Mesothelial cell of epicardium (in vitro differentiated cells): ENCODE results near the gene PIGU. TPM values are rescaled to one million over a fixed set of nuclear protein-coding genes. Genes with fewer than 3 reads are reported as not detected.

Experiments used
- DNase-seq, 2 experiments: peaks; one replicate each; pipeline ENCODE4 v3.0.0; 2021; ENCODE audit warnings: low spot score in 2 of 2; ENCODE audit not compliant: unreplicated experiment in 2 of 2
- H3K27ac Mint-ChIP-seq: 2 replicates; pipeline ENCODE4 v1.8.0; 2021; ENCODE audit warnings: mixed read lengths
- H3K27me3 Mint-ChIP-seq: 2 replicates; pipeline ENCODE4 v1.8.0; 2021; ENCODE audit warnings: low read depth, mixed read lengths
- H3K36me3 Mint-ChIP-seq: 2 replicates; pipeline ENCODE4 v1.8.0; 2021; ENCODE audit warnings: mixed read lengths
- H3K4me1 Mint-ChIP-seq: 2 replicates; pipeline ENCODE4 v1.8.0; 2021; ENCODE audit warnings: mixed read lengths
- H3K4me3 Mint-ChIP-seq: 2 replicates; pipeline ENCODE4 v1.8.0; 2021; ENCODE audit warnings: mild to moderate bottlenecking, moderate library complexity, mixed read lengths
- H3K9me3 Mint-ChIP-seq: 2 replicates; pipeline ENCODE4 v1.8.0; 2021; ENCODE audit warnings: mixed read lengths
- CTCF ChIP-seq: fragments of 200-600 bp; sonication (generic); IDR thresholded peaks from one replicate; pipeline ENCODE4 v1.5.0; 2021; ENCODE audit warnings: antibody characterized with exemption; ENCODE audit not compliant: unreplicated experiment
- total RNA-seq: library from RNA; stranded (reverse); gene quantifications from 3 replicates; pipeline ENCODE4 v1.2.1, GENCODE V29; 2021

Gene PIGU
- total RNA-seq, 1 donor from 2014 or later: 32.6 TPM

GRCh38 chr20:34595377-34596184, 81.3 kb downstream of the PIGU start:
- no peaks in the 10 kb centered on the region for H3K4me1 Mint-ChIP-seq
- peaks cover 5% of the 10 kb centered on the region for H3K36me3 Mint-ChIP-seq
- H3K9me3 Mint-ChIP-seq: no peaks in the 10 kb centered on the region
- H3K27me3 Mint-ChIP-seq: no peaks in the 10 kb centered on the region
- DNase-seq: no peak
- H3K4me3 Mint-ChIP-seq: no peak overlapping the region
- no peak for TF ChIP-seq CTCF
- no peak overlapping the region for H3K27ac Mint-ChIP-seq

DNA sequence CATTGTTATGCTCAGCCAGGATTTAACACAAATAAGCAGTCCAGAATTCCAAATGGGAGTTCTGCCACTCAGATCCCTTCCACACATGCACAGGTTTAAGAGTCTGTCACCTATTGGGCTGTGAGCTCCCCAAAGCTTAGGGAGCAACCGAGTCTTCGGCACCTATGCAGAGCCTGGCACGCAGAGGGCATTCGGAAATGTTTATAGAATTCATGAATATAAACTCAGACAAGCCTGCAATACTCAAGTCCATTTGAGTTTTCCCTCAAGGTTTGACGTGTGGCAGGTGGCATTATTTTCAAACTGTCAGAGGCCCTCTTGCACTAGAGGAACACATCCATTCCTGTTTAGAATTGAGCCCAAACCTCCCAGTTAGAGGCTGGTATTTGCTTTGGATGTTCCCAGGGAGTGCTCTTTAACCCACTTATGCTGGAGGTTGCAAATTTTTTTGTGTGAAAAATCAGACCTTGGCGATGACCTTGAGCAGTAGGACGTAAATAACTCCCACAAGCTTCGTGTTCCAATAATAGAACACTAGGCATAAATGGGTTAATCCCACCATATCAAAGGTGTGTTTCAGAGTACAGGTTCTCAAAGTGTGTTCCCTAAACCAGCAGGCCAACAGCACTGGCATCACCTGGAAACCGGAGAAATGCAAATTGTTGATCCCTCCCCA, 90.3 kb downstream of the PIGU start:
- TF ChIP-seq CTCF: no peak
- Mint-ChIP-seq H3K27ac (no peak overlapping the region), H3K4me3 (no peak overlapping the region), H3K9me3 (no peaks in the 10 kb centered on the region), H3K4me1 (peaks cover 4% of the 10 kb centered on the region), H3K27me3 (no peaks in the 10 kb centered on the region), H3K36me3 (peaks cover 5% of the 10 kb centered on the region)
- DNase-seq: no peak

DNA sequence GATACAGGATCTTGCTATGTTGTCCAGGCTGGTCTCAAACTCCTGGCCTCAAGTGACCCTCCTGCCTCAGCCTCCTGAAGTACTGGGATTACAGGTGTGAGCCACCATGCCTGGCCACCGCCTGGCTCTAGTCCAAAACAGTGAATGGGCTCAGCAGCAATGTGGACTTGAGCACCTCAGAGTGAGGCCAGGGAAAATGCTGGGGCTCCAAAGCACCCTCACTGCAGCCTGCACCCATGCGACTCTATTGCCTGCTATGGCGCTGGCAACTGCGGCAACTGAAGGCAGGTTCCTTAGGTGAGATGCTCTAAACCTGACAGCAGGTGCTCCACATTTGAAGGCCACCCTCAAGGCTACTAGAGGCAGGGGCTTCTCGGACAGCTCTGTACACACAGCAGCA, 91.9 kb downstream of the PIGU start:
- H3K9me3 Mint-ChIP-seq: no peaks in the 10 kb centered on the region
- no peak overlapping the region for H3K27ac Mint-ChIP-seq
- no peak for DNase-seq
- peaks cover 10% of the 10 kb centered on the region for H3K4me1 Mint-ChIP-seq
- peaks cover 5% of the 10 kb centered on the region for H3K36me3 Mint-ChIP-seq
- TF ChIP-seq CTCF: no peak
- no peaks in the 10 kb centered on the region for H3K27me3 Mint-ChIP-seq
- no peak overlapping the region for H3K4me3 Mint-ChIP-seq

- peaks cover 24% of the 10 kb centered on the region for H3K4me1 Mint-ChIP-seq
- H3K36me3 Mint-ChIP-seq: peaks cover 5% of the 10 kb centered on the region
- no peaks in the 10 kb centered on the region for H3K27me3 Mint-ChIP-seq
- H3K4me3 Mint-ChIP-seq: no peak overlapping the region
- no peaks in the 10 kb centered on the region for H3K9me3 Mint-ChIP-seq
- no peak for DNase-seq
- TF ChIP-seq CTCF: no peak
- no peak overlapping the region for H3K27ac Mint-ChIP-seq
Measured at GRCh38 chr20:34583544-34583943, 93.3 kb downstream of the PIGU start.

DNA sequence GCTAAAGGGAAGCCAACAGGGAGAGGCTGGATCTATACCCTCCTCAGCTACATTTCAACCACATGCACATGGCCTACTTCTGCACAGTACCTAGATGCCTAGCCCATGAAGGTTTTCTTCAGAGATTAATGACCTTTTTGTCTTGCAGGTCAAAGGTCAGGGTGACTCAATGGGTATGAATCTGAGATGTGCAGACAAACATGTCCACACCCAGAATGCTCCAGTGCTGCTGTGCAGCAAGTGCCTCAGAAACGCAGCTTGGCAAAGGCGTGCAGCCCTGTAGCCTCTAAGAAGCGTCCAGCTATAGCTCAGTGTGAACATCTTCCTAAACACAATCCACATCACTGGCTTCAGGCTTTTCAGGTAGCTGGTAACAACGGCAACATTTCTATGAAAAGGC, 94.0 kb downstream of the PIGU start:
- H3K36me3 Mint-ChIP-seq: peaks cover 5% of the 10 kb centered on the region
- no peaks in the 10 kb centered on the region for H3K27me3 Mint-ChIP-seq
- no peak overlapping the region for H3K4me3 Mint-ChIP-seq
- no peak for DNase-seq
- no peaks in the 10 kb centered on the region for H3K9me3 Mint-ChIP-seq
- peaks cover 28% of the 10 kb centered on the region for H3K4me1 Mint-ChIP-seq
- no peak overlapping the region for H3K27ac Mint-ChIP-seq
- no peak for TF ChIP-seq CTCF
